ENCODE results near the gene EIF4A2.

Gene EIF4A2
- 103 to 238 (median 177) reads per million in 18 experiments for total RNA-seq

GRCh38 chr3:186783058-186783730 is at the start of gene EIF4A2:
Gene EIF4A2 (plus strand): TSS chr3:186783577. CDS start chr3:186783611, 34 bp downstream.
- DNase-seq: peak; percentile 85 to 91

- DNase-seq: no peak
Observed at GRCh38 chr3:186742618-186743380, 40.6 kb upstream of the EIF4A2 start.

- no peak for DNase-seq
Observed at GRCh38 chr3:186743666-186744065, 39.7 kb upstream of the EIF4A2 start.

- DNase-seq: peak; percentile 82 to 87
Observed at GRCh38 chr3:186746008-186746407, 37.4 kb upstream of the EIF4A2 start.

- DNase-seq: no peak
Observed at GRCh38 chr3:186750316-186750715, 33.1 kb upstream of the EIF4A2 start.

GRCh38 chr3:186751480-186751879 is 31.9 kb upstream of the EIF4A2 start:
- no peak for DNase-seq

- DNase-seq: no peak
Observed at GRCh38 chr3:186754006-186754405, 29.4 kb upstream of the EIF4A2 start.

- no peak for DNase-seq
Observed at GRCh38 chr3:186754871-186755270, 28.5 kb upstream of the EIF4A2 start.

GRCh38 chr3:186757214-186757613 is 26.2 kb upstream of the EIF4A2 start:
- no peak for DNase-seq

GRCh38 chr3:186757686-186758220 is 25.6 kb upstream of the EIF4A2 start:
- DNase-seq: no peak

- DNase-seq: no peak
Observed at GRCh38 chr3:186759231-186759930, 24.0 kb upstream of the EIF4A2 start.

GRCh38 chr3:186760141-186760833 is 23.1 kb upstream of the EIF4A2 start:
- no peak for DNase-seq

- DNase-seq: no peak
Observed at GRCh38 chr3:186760897-186761447, 22.4 kb upstream of the EIF4A2 start.

- DNase-seq: no peak
Observed at GRCh38 chr3:186772281-186772694, 11.1 kb upstream of the EIF4A2 start.

GRCh38 chr3:186772701-186773417 is 10.5 kb upstream of the EIF4A2 start:
- DNase-seq: peak; percentile 91 to 96

GRCh38 chr3:186775999-186776398 is 7.4 kb upstream of the EIF4A2 start:
- DNase-seq: no peak

- no peak for DNase-seq
Observed at GRCh38 chr3:186779204-186779603, 4.2 kb upstream of the EIF4A2 start.

- no peak for DNase-seq
Observed at GRCh38 chr3:186782542-186783057, 777 bp upstream of the EIF4A2 start.

- peak; percentile 85 to 87 for DNase-seq
Observed at GRCh38 chr3:186783731-186784515, 546 bp downstream of the EIF4A2 start.

- no peak for DNase-seq
Observed at GRCh38 chr3:186784820-186785494, 1.6 kb downstream of the EIF4A2 start.
